ENCODE measurements around the gene BPIFA3.

BPIFA3 gene

GRCh38 chr20:33217052-33217451 lies at the start of gene BPIFA3:
TSS of gene BPIFA3 (plus strand) at chr20:33217352. CDS start at chr20:33217537, 185 bp downstream.
- no peak within 1 kb of the TSS for H3K4me2 ChIP-seq (ENCODE audit: low read depth, low read length, poor library complexity, severe bottlenecking)
- H3K4me1 ChIP-seq (ENCODE audit: insufficient read depth, low read length, poor library complexity, severe bottlenecking) = no peaks in the 10 kb centered on the region
- H3K27me3 ChIP-seq (ENCODE audit: insufficient read depth, low read length, poor library complexity, severe bottlenecking) = no peaks in the 10 kb centered on the region
- H3K36me3 ChIP-seq (ENCODE audit: insufficient read depth, low read length) = no peaks in the 10 kb centered on the region
- TF ChIP-seq CTCF (conservative IDR thresholded peaks at IDR 0.05; ENCODE audit: low read length) = no peak
- no peak for TF ChIP-seq EZH2phosphoT487 (IDR thresholded peaks at IDR 0.05; ENCODE audit: borderline replicate concordance)
- no peak within 1 kb of the TSS for H3K9ac ChIP-seq (ENCODE audit: low read depth, low read length, poor library complexity, severe bottlenecking)
- no peaks in the 10 kb centered on the region for H3K9me3 ChIP-seq (ENCODE audit: insufficient read depth, low read depth, low read length)
- no peaks in the 10 kb centered on the region for H4K20me1 ChIP-seq (ENCODE audit: insufficient read depth, low read length, poor library complexity, severe bottlenecking)
- no peaks in the 10 kb centered on the region for H3K79me2 ChIP-seq (ENCODE audit: insufficient read depth, low read length)
- H3K4me3 ChIP-seq (ENCODE audit: low read length, poor library complexity, severe bottlenecking) = no peak within 1 kb of the TSS
- H3K9me2 ChIP-seq (replicated peaks; ENCODE audit: low read depth, low read length) = no peaks in the 10 kb centered on the region
- no peak within 1 kb of the TSS for H2AFZ ChIP-seq (ENCODE audit: low read length)
- H3F3A ChIP-seq (ENCODE audit: low read depth) = no peaks in the 10 kb centered on the region

GRCh38 chr20:33167859-33168258 lies 49.3 kb upstream of the BPIFA3 start, which contains the start of gene BPIFA2:
TSS of gene BPIFA2 (plus strand) at chr20:33168159. CDS start at chr20:33169146, 987 bp downstream.
- no peaks in the 10 kb centered on the region for H4K20me1 ChIP-seq (ENCODE audit: insufficient read depth, low read length, poor library complexity, severe bottlenecking)
- no peak within 1 kb of the TSS for H3K4me3 ChIP-seq (ENCODE audit: low read length, poor library complexity, severe bottlenecking)
- no peak within 1 kb of the TSS for H2AFZ ChIP-seq (ENCODE audit: low read length)
- no peaks in the 10 kb centered on the region for H3K9me2 ChIP-seq (replicated peaks; ENCODE audit: low read depth, low read length)
- no peaks in the 10 kb centered on the region for H3K79me2 ChIP-seq (ENCODE audit: insufficient read depth, low read length)
- H3K4me1 ChIP-seq (ENCODE audit: insufficient read depth, low read length, poor library complexity, severe bottlenecking) = no peaks in the 10 kb centered on the region
- TF ChIP-seq CTCF (conservative IDR thresholded peaks at IDR 0.05; ENCODE audit: low read length) (no peak), EZH2phosphoT487 (IDR thresholded peaks at IDR 0.05; ENCODE audit: borderline replicate concordance) (no peak)
- H3K27me3 ChIP-seq (ENCODE audit: insufficient read depth, low read length, poor library complexity, severe bottlenecking) = no peaks in the 10 kb centered on the region
- H3K4me2 ChIP-seq (ENCODE audit: low read depth, low read length, poor library complexity, severe bottlenecking) = no peak within 1 kb of the TSS
- H3K9me3 ChIP-seq (ENCODE audit: insufficient read depth, low read depth, low read length) = peaks cover 17% of the 10 kb centered on the region; the same call in 1 of the 2 replicates
- H3F3A ChIP-seq (ENCODE audit: low read depth) = no peaks in the 10 kb centered on the region
- no peaks in the 10 kb centered on the region for H3K36me3 ChIP-seq (ENCODE audit: insufficient read depth, low read length)
- H3K9ac ChIP-seq (ENCODE audit: low read depth, low read length, poor library complexity, severe bottlenecking) = no peak within 1 kb of the TSS

- Histone ChIP-seq H3K9me3 (ENCODE audit: insufficient read depth, low read depth, low read length) (peaks cover 17% of the 10 kb centered on the region; the same call in 1 of the 2 replicates), H3K27me3 (ENCODE audit: insufficient read depth, low read length, poor library complexity, severe bottlenecking) (no peaks in the 10 kb centered on the region), H3K9ac (ENCODE audit: low read depth, low read length, poor library complexity, severe bottlenecking) (no peak overlapping the region), H4K20me1 (ENCODE audit: insufficient read depth, low read length, poor library complexity, severe bottlenecking) (no peaks in the 10 kb centered on the region), H3K79me2 (ENCODE audit: insufficient read depth, low read length) (no peaks in the 10 kb centered on the region), H3K4me2 (ENCODE audit: low read depth, low read length, poor library complexity, severe bottlenecking) (no peak overlapping the region), H3K9me2 (replicated peaks; ENCODE audit: low read depth, low read length) (no peaks in the 10 kb centered on the region), H3F3A (ENCODE audit: low read depth) (no peaks in the 10 kb centered on the region), H2AFZ (ENCODE audit: low read length) (no peak overlapping the region), H3K4me1 (ENCODE audit: insufficient read depth, low read length, poor library complexity, severe bottlenecking) (no peaks in the 10 kb centered on the region), H3K36me3 (ENCODE audit: insufficient read depth, low read length) (no peaks in the 10 kb centered on the region), H3K4me3 (ENCODE audit: low read length, poor library complexity, severe bottlenecking) (no peak overlapping the region)
- no peak for TF ChIP-seq EZH2phosphoT487 (IDR thresholded peaks at IDR 0.05; ENCODE audit: borderline replicate concordance)
- peak; percentile 69 for TF ChIP-seq CTCF (conservative IDR thresholded peaks at IDR 0.05; ENCODE audit: low read length)
Observed at GRCh38 chr20:33169176-33169794, 47.9 kb upstream of the BPIFA3 start.

All from Loucy (cell line).